GM15510 (cell line): ENCODE data around the gene BRD4.

Experiments
- POLR2A ChIP-seq: IDR thresholded peaks from 3 replicates; pipeline ENCODE4 v1.6.1; 2011; ENCODE audit warnings: borderline replicate concordance; ENCODE audit not compliant: insufficient read length; ENCODE audit errors: extremely low read depth

The BRD4 gene

GRCh38 chr19:15321739-15322138, 10.6 kb downstream of the BRD4 start:
- no peak for TF ChIP-seq POLR2A

GRCh38 chr19:15320116-15320515, 12.2 kb downstream of the BRD4 start:
- TF ChIP-seq POLR2A: no peak

- TF ChIP-seq POLR2A: no peak
Measured at GRCh38 chr19:15318241-15318691, 14.1 kb downstream of the BRD4 start.

GRCh38 chr19:15317392-15318071, 14.8 kb downstream of the BRD4 start:
- no peak for TF ChIP-seq POLR2A

GRCh38 chr19:15316498-15316897, 15.8 kb downstream of the BRD4 start:
- TF ChIP-seq POLR2A: no peak

DNA sequence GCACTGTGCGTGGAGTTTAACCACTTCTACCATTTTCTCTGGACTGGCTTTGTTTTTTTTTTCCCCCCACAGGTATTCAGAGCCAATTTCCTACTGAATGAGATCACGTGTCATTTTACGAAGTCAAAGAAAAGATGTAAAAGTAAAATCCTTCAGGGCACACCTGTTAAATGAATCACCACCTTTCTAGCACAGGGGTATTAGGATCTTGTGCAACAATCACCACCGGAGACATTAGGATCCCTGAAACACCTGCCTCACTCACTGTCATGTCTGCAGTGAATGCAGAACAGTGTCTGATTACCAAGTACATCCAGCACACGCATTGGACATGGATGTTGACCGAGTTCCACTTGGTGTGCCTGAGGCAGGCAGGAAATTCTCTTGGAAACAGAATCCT, 17.2 kb downstream of the BRD4 start:
- TF ChIP-seq POLR2A: no peak

DNA sequence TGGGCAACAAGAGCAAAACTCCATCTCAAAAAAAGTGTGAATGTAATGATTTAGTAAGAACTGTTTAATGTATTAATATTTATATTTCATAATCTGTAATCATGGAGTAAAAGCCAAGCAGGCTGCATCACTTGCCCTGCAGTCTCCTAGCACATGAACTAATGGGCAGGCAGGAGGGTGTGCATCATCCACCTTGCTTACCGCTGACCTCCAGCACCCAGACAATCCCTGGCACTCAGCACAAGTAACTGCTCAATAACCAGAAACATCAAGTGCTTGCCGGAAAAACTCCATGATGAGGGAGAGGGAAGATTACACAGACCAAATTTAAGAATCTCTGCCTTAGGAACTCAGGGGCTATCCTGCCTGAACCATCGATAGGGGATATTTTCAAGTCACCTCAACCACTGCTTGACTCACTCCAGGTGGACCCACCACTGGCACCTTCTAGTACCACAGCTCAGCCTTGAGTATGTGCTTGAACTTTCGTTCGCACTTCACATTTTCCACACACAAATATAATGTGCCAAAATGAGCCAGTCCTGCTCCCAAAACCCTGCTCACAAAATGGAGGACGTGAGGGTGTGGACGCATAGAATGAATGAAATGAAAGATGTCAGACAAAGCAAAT, 18.6 kb downstream of the BRD4 start:
- TF ChIP-seq POLR2A: no peak

DNA sequence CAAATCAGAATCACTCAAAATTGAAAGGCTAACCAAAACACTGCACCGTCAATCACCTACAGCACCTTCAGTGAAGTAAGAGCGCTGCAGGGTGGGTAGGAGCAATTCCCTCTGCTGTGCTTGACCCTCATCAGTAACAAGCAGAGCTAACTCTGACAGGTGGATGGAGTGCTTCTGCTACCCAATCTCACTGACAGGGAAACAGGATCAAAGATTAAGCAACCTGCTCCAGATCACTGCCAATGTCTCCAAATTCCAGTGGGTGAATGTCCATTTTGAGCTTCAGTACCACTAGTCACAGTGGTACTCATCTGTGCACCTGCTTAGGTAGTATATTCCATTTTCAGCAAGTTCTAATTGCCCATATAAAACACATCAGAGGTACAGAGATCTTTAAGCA, 25.2 kb downstream of the BRD4 start:
- no peak for TF ChIP-seq POLR2A

GRCh38 chr19:15305582-15306334, 26.6 kb downstream of the BRD4 start:
- TF ChIP-seq POLR2A: no peak

- TF ChIP-seq POLR2A: no peak
Measured at GRCh38 chr19:15304140-15304705, 28.1 kb downstream of the BRD4 start.

DNA sequence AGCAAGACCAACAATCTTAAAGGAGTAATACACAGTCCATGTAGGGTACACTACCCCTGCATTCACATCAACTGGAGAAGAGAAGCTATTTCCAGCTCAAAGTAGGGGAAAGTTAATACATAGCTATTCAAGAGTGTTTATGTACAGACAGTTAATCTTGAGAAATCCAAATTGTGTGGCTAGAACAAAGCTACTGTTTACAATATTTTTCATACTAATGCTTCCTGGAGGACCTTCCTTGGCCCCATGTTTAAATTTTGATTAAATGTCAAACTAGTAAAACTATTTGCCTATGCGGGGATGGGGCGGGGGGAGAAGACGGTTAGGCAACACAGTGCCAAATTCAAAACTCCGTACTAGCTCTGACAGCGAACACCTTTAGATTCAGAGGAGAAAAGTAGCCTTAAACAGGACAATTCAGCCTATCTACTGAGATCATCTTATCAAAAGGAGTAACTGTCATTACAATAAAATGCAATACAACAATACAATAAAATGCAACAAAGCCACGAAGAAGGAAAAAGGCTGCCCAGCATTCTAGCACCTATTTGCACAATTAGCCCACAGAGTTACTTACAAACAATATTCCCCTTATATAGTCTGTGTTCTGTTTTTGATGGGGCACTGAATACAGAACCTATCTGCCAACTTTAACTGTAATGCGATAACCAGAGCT, 29.1 kb downstream of the BRD4 start:
- TF ChIP-seq POLR2A: no peak

GRCh38 chr19:15300533-15301197, 31.7 kb downstream of the BRD4 start:
- no peak for TF ChIP-seq POLR2A

GRCh38 chr19:15299568-15300409, 32.5 kb downstream of the BRD4 start:
- TF ChIP-seq POLR2A: no peak
